Gastrocnemius medialis (tissue), 4 donors: ENCODE data around the gene ZNF345.

ENCODE experiments used
- POLR2A ChIP-seq, 2 donors: fragments of 450-650 bp; IDR thresholded peaks; one replicate each; pipeline ENCODE4 v1.6.1; 2017; ENCODE audit warnings: antibody characterized with exemption in 2 of 2, mild to moderate bottlenecking in 2 of 2, moderate library complexity in 2 of 2
- TF ChIP-seq, protein P1 (sequence below), 5 experiments: fragments of 450-650 bp in 3 of 5; fragments of 200-600 bp in 2 of 5; sonication (generic) in 2 of 5; IDR thresholded peaks in 4 of 5; conservative IDR thresholded peaks in 1 of 5; 1 replicate in 4 of 5; 2 replicates in 1 of 5; pipeline ENCODE4 v1.5.1; 2016 to 2019; ENCODE audit warnings: antibody characterized with exemption in 5 of 5, mild to moderate bottlenecking in 3 of 5, moderate library complexity in 3 of 5

DNA sequence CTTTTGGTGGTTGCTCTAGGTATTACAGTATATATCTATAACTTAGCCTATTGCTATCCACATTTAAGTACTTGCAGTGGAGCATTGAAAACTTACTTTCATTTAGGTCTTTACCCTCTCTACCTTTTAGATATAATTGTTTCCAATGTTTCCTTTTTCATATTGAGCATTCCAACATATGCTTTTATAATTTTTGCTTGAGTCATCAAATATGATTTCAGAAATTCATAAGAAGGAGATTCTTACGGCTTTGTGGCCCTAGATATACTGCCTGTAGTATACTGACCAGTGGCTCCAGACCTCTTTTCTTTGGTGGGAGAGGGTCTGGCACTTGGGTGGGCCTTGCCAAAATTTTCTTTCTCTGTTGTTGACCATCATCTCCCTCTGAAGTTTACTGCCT, 45.3 kb upstream of the ZNF345 start:
- TF ChIP-seq POLR2A (IDR thresholded peaks at IDR 0.05), result no peak
- TF ChIP-seq, protein P1, sequence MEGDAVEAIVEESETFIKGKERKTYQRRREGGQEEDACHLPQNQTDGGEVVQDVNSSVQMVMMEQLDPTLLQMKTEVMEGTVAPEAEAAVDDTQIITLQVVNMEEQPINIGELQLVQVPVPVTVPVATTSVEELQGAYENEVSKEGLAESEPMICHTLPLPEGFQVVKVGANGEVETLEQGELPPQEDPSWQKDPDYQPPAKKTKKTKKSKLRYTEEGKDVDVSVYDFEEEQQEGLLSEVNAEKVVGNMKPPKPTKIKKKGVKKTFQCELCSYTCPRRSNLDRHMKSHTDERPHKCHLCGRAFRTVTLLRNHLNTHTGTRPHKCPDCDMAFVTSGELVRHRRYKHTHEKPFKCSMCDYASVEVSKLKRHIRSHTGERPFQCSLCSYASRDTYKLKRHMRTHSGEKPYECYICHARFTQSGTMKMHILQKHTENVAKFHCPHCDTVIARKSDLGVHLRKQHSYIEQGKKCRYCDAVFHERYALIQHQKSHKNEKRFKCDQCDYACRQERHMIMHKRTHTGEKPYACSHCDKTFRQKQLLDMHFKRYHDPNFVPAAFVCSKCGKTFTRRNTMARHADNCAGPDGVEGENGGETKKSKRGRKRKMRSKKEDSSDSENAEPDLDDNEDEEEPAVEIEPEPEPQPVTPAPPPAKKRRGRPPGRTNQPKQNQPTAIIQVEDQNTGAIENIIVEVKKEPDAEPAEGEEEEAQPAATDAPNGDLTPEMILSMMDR (IDR thresholded peaks at IDR 0.05 in 4 of 5, conservative IDR thresholded peaks at IDR 0.05 in 1 of 5), result no peak
